Immature natural killer cell (primary cell): ENCODE data around the gene KCNQ5. TPM values are rescaled to one million over a fixed set of nuclear protein-coding genes. Genes with fewer than 3 reads are reported as not detected.
A peak's percentile ranks its signal among the peaks of the same experiment; 100 is the strongest.
"Not testable (repeated sequence)": the region's sequence is repeated elsewhere in the genome, so short reads cannot be mapped to it uniquely, and the experiment has no call there.

Source experiments
- DNase-seq, 3 donors: peaks; one replicate each; pipeline ENCODE4 v3.0.0; 2022; ENCODE audit warnings: mixed read lengths in 1 of 3
- H3K27ac Mint-ChIP-seq, 6 donors: one replicate each; pipeline ENCODE4 v1.8.0; 2020; ENCODE audit warnings: mixed read lengths in 6 of 6, mild to moderate bottlenecking in 5 of 6, inconsistent platforms in 4 of 6, moderate library complexity in 3 of 6
- H3K27me3 Mint-ChIP-seq, 3 donors: one replicate each; pipeline ENCODE4 v1.8.0; 2020 to 2021; ENCODE audit warnings: low read depth in 3 of 3, mild to moderate bottlenecking in 3 of 3, mixed read lengths in 3 of 3, moderate library complexity in 3 of 3, inconsistent platforms in 1 of 3
- H3K36me3 Mint-ChIP-seq, 3 donors: one replicate each; pipeline ENCODE4 v1.8.0; 2020; ENCODE audit warnings: mixed read lengths in 3 of 3, inconsistent platforms in 2 of 3, mild to moderate bottlenecking in 2 of 3
- H3K4me1 Mint-ChIP-seq, 2 donors: one replicate each; pipeline ENCODE4 v1.8.0; 2020; ENCODE audit warnings: inconsistent platforms in 2 of 2, mild to moderate bottlenecking in 2 of 2, mixed read lengths in 2 of 2, moderate library complexity in 1 of 2
- H3K4me3 Mint-ChIP-seq, 5 donors: one replicate each; pipeline ENCODE4 v1.8.0; 2020; ENCODE audit warnings: mild to moderate bottlenecking in 5 of 5, mixed read lengths in 5 of 5, inconsistent platforms in 3 of 5, moderate library complexity in 3 of 5
- H3K9me3 Mint-ChIP-seq, 6 donors: one replicate each; pipeline ENCODE4 v1.8.0; 2020; ENCODE audit warnings: mild to moderate bottlenecking in 6 of 6, mixed read lengths in 6 of 6, inconsistent platforms in 4 of 6, moderate library complexity in 3 of 6
- polyA plus RNA-seq, 3 donors: library from polyadenylated mRNA; unstranded; fragments of 300-500 nt; fragmentation: Illumina TruSeq; gene quantifications; one replicate each; pipeline ENCODE4 v1.2.3, GENCODE V29; 2021

The KCNQ5 gene
- polyA plus RNA-seq, 3 donors from 2014 or later = 1.3 to 4.3 (median 1.8) TPM

- H3K27ac Mint-ChIP-seq = no peak overlapping the region
Measured at GRCh38 chr6:72869621-72870020, 247.8 kb downstream of the KCNQ5 start.

GRCh38 chr6:72873433-72873832 lies 251.6 kb downstream of the KCNQ5 start:
- H3K36me3 Mint-ChIP-seq = no peaks in the 10 kb centered on the region
- H3K9me3 Mint-ChIP-seq = no peaks in the 10 kb centered on the region
- no peak overlapping the region for H3K27ac Mint-ChIP-seq
- H3K27me3 Mint-ChIP-seq = no peaks in the 10 kb centered on the region
- no peaks in the 10 kb centered on the region for H3K4me1 Mint-ChIP-seq
- H3K4me3 Mint-ChIP-seq = no peak overlapping the region
- no peak for DNase-seq

More at GRCh38 chr6:72869621-72870020, 247.8 kb downstream of the KCNQ5 start:
- H3K36me3 Mint-ChIP-seq = peaks cover 0 to 5% (median 0%) of the 10 kb centered on the region in 3 donors
- H3K4me3 Mint-ChIP-seq = no peak overlapping the region
- DNase-seq = no peak
- H3K4me1 Mint-ChIP-seq = no peaks in the 10 kb centered on the region
- H3K9me3 Mint-ChIP-seq = no peaks in the 10 kb centered on the region
- no peaks in the 10 kb centered on the region for H3K27me3 Mint-ChIP-seq

GRCh38 chr6:72876256-72876655 lies 254.4 kb downstream of the KCNQ5 start:
- Mint-ChIP-seq H3K36me3 (no peaks in the 10 kb centered on the region), H3K4me1 (no peaks in the 10 kb centered on the region), H3K27me3 (no peaks in the 10 kb centered on the region), H3K9me3 (no peaks in the 10 kb centered on the region), H3K27ac (no peak overlapping the region), H3K4me3 (no peak overlapping the region)
- DNase-seq = no peak

GRCh38 chr6:72886170-72886569 lies 264.3 kb downstream of the KCNQ5 start:
- no peaks in the 10 kb centered on the region for H3K27me3 Mint-ChIP-seq
- no peak for DNase-seq
- H3K36me3 Mint-ChIP-seq = peaks cover 3 to 22% (median 9%) of the 10 kb centered on the region in 3 donors
- no peak overlapping the region for H3K27ac Mint-ChIP-seq
- H3K4me3 Mint-ChIP-seq = no peak overlapping the region
- no peaks in the 10 kb centered on the region for H3K4me1 Mint-ChIP-seq
- peaks cover 2 to 10% (median 5%) of the 10 kb centered on the region in 6 donors for H3K9me3 Mint-ChIP-seq

GRCh38 chr6:72890233-72890632 lies 268.4 kb downstream of the KCNQ5 start:
- Mint-ChIP-seq H3K4me1 (no peaks in the 10 kb centered on the region), H3K27ac (no peak overlapping the region), H3K36me3 (peaks cover 3 to 11% (median 9%) of the 10 kb centered on the region in 3 donors), H3K27me3 (peaks cover 0 to 2% (median 0%) of the 10 kb centered on the region in 3 donors), H3K4me3 (no peak overlapping the region), H3K9me3 (peaks cover 2 to 10% (median 5%) of the 10 kb centered on the region in 6 donors)
- DNase-seq = no peak

- no peak overlapping the region for H3K4me3 Mint-ChIP-seq
- no peaks in the 10 kb centered on the region for H3K4me1 Mint-ChIP-seq
- peaks cover 0 to 2% (median 0%) of the 10 kb centered on the region in 3 donors for H3K27me3 Mint-ChIP-seq
- DNase-seq = no peak
- H3K36me3 Mint-ChIP-seq = peaks cover under 1 to 9% (median 6%) of the 10 kb centered on the region in 3 donors
- no peak overlapping the region for H3K27ac Mint-ChIP-seq
- H3K9me3 Mint-ChIP-seq = peaks cover 0 to 7% (median 5%) of the 10 kb centered on the region in 6 donors
Measured at GRCh38 chr6:72890671-72891070, 268.8 kb downstream of the KCNQ5 start.

GRCh38 chr6:72892901-72893300 lies 271.0 kb downstream of the KCNQ5 start:
- Mint-ChIP-seq H3K9me3 (peaks cover 0 to 3% (median 0%) of the 10 kb centered on the region in 6 donors), H3K4me1 (no peaks in the 10 kb centered on the region), H3K36me3 (peaks cover under 1 to 6% (median 4%) of the 10 kb centered on the region in 3 donors), H3K4me3 (no peak overlapping the region), H3K27me3 (peaks cover 0 to 2% (median 0%) of the 10 kb centered on the region in 3 donors), H3K27ac (no peak overlapping the region)
- DNase-seq = no peak

GRCh38 chr6:72894091-72894490 lies 272.2 kb downstream of the KCNQ5 start:
- Mint-ChIP-seq H3K27me3 (peaks cover 0 to 2% (median 0%) of the 10 kb centered on the region in 3 donors), H3K4me1 (no peaks in the 10 kb centered on the region), H3K4me3 (no peak overlapping the region), H3K36me3 (peaks cover 6 to 9% (median 9%) of the 10 kb centered on the region in 3 donors), H3K27ac (no peak overlapping the region), H3K9me3 (peaks cover 1 to 8% (median 4%) of the 10 kb centered on the region in 6 donors)
- DNase-seq = no peak

GRCh38 chr6:72898313-72898712 lies 276.4 kb downstream of the KCNQ5 start:
- H3K4me3 Mint-ChIP-seq, DNase-seq, H3K4me1 Mint-ChIP-seq, H3K9me3 Mint-ChIP-seq, H3K27ac Mint-ChIP-seq, H3K27me3 Mint-ChIP-seq: not testable (repeated sequence)
- peaks cover 6 to 17% (median 11%) of the 10 kb centered on the region in 3 donors for H3K36me3 Mint-ChIP-seq

GRCh38 chr6:72905705-72906478 lies 284.0 kb downstream of the KCNQ5 start:
- peaks cover 0 to 2% (median 0%) of the 10 kb centered on the region in 3 donors for H3K27me3 Mint-ChIP-seq
- peaks cover 0 to 4% (median 0%) of the 10 kb centered on the region in 3 donors for H3K36me3 Mint-ChIP-seq
- H3K4me3 Mint-ChIP-seq = no peak overlapping the region
- H3K9me3 Mint-ChIP-seq = no peaks in the 10 kb centered on the region
- no peak for DNase-seq
- H3K27ac Mint-ChIP-seq = peak overlapping the region in 1 of 6 donors; percentile 20
- peaks cover 0 to 8% of the 10 kb centered on the region in 2 donors for H3K4me1 Mint-ChIP-seq

GRCh38 chr6:72911463-72912155 lies 289.7 kb downstream of the KCNQ5 start:
- no peak for DNase-seq
- no peak overlapping the region for H3K27ac Mint-ChIP-seq
- H3K9me3 Mint-ChIP-seq = peaks cover 0 to 2% (median 0%) of the 10 kb centered on the region in 6 donors
- no peaks in the 10 kb centered on the region for H3K27me3 Mint-ChIP-seq
- peaks cover 7 to 10% of the 10 kb centered on the region in 2 donors for H3K4me1 Mint-ChIP-seq
- H3K4me3 Mint-ChIP-seq = no peak overlapping the region
- peaks cover 0 to 4% (median 0%) of the 10 kb centered on the region in 3 donors for H3K36me3 Mint-ChIP-seq

- Mint-ChIP-seq H3K36me3 (no peaks in the 10 kb centered on the region), H3K27ac (no peak overlapping the region), H3K4me1 (peaks cover 7 to 10% of the 10 kb centered on the region in 2 donors), H3K27me3 (peaks cover 0 to 2% (median 0%) of the 10 kb centered on the region in 3 donors), H3K4me3 (no peak overlapping the region), H3K9me3 (peaks cover 0 to 2% (median 0%) of the 10 kb centered on the region in 6 donors)
- DNase-seq = no peak
Measured at GRCh38 chr6:72913797-72914196, 291.9 kb downstream of the KCNQ5 start.

GRCh38 chr6:72916298-72916697 lies 294.4 kb downstream of the KCNQ5 start:
- Mint-ChIP-seq H3K36me3 (no peaks in the 10 kb centered on the region), H3K27ac (no peak overlapping the region), H3K27me3 (peaks cover 0 to 2% (median 2%) of the 10 kb centered on the region in 3 donors), H3K4me1 (peaks cover 4 to 8% of the 10 kb centered on the region in 2 donors), H3K4me3 (no peak overlapping the region), H3K9me3 (peaks cover 0 to 2% (median 0%) of the 10 kb centered on the region in 6 donors)
- DNase-seq = no peak

- no peak for DNase-seq
- Mint-ChIP-seq H3K9me3 (no peaks in the 10 kb centered on the region), H3K4me3 (no peak overlapping the region), H3K27ac (no peak overlapping the region), H3K36me3 (no peaks in the 10 kb centered on the region), H3K27me3 (peaks cover 0 to 2% (median 2%) of the 10 kb centered on the region in 3 donors), H3K4me1 (peaks cover 0 to 2% of the 10 kb centered on the region in 2 donors)
Measured at GRCh38 chr6:72916906-72917305, 295.0 kb downstream of the KCNQ5 start.
